Measurements from ENCODE around the gene NME1.

DNA sequence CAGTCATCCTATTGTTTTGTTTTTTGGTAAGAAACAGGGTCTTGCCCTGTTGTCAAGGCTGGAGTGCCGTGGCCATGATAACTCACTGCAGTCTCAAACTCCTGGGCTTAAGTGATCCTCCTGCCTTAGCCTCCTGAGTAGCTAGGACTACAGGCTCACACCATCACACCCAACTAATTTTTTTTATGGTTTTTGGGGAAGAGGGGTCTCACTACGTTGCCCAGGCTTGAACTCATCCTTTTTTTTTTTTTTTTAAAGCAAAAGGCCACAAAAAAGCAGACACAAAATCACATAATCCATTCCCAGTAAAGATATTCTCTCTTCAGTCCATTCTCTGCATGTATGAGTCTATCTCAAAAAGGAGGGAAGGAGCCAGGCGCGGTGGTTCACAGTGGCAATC is 38.2 kb upstream of the NME1 start:
- TF ChIP-seq, protein P1, sequence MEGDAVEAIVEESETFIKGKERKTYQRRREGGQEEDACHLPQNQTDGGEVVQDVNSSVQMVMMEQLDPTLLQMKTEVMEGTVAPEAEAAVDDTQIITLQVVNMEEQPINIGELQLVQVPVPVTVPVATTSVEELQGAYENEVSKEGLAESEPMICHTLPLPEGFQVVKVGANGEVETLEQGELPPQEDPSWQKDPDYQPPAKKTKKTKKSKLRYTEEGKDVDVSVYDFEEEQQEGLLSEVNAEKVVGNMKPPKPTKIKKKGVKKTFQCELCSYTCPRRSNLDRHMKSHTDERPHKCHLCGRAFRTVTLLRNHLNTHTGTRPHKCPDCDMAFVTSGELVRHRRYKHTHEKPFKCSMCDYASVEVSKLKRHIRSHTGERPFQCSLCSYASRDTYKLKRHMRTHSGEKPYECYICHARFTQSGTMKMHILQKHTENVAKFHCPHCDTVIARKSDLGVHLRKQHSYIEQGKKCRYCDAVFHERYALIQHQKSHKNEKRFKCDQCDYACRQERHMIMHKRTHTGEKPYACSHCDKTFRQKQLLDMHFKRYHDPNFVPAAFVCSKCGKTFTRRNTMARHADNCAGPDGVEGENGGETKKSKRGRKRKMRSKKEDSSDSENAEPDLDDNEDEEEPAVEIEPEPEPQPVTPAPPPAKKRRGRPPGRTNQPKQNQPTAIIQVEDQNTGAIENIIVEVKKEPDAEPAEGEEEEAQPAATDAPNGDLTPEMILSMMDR (conservative IDR thresholded peaks at IDR 0.05; ENCODE audit: low read depth, low read length), result no peak
- no peak for TF ChIP-seq EZH2 (IDR thresholded peaks at IDR 0.05; ENCODE audit: low read length, unreplicated experiment)
